CD4-positive, alpha-beta T cell (primary cell): Measurements from ENCODE around the gene NDEL1. TPM values are rescaled to one million over a fixed set of nuclear protein-coding genes. Genes with fewer than 3 reads are reported as not detected.

Source experiments
- ATAC-seq: fragments of 200-7000 bp; cut with Tn5 transposase; one replicate; pipeline ENCODE4 v1.10.0; 2022; ENCODE audit warnings: mild to moderate bottlenecking; ENCODE audit not compliant: poor library complexity
- CTCF ChIA-PET: fragments of 350-600 bp; sonication (Branson Sonifier 250); formaldehyde crosslinking; loops from one replicate; lab custom pipeline; 2021; ENCODE audit warnings: antibody characterized with exemption, inconsistent platforms; lab: Charles Lee
- POLR2A ChIA-PET: fragments of 350-600 bp; sonication (Branson Sonifier 250); formaldehyde crosslinking; loops from one replicate; lab custom pipeline; 2021; ENCODE audit warnings: antibody characterized with exemption, inconsistent platforms; lab: Charles Lee
- DNase-seq, 14 experiments: peaks; one replicate each; pipeline ENCODE4 v3.0.0-alpha.2; 2013 to 2020; ENCODE audit warnings: mixed read lengths in 2 of 14
- H3K27ac ChIP-seq, 2 donors: one replicate each; pipeline versions ENCODE4 v1.5.1 to v1.7.0; 2013; ENCODE audit warnings: low read length in 2 of 2, low read depth in 1 of 2, mild to moderate bottlenecking in 1 of 2
- H3K27me3 ChIP-seq, 2 experiments: 1 replicate in 1 of 2; 2 replicates in 1 of 2; pipeline versions ENCODE4 v1.6.1 to v1.7.0; 2013; ENCODE audit warnings: low read length in 2 of 2, control low read depth in 1 of 2, mild to moderate bottlenecking in 1 of 2, moderate library complexity in 1 of 2; ENCODE audit not compliant: insufficient read depth in 2 of 2, control insufficient read depth in 1 of 2
- H3K36me3 ChIP-seq: one replicate; pipeline ENCODE4 v1.6.1; 2013; ENCODE audit warnings: low read length, control low read depth; ENCODE audit not compliant: insufficient read depth
- H3K4me1 ChIP-seq: one replicate; pipeline ENCODE4 v1.6.1; 2013; ENCODE audit warnings: low read length, control low read depth; ENCODE audit not compliant: insufficient read depth
- H3K4me3 ChIP-seq: one replicate; pipeline ENCODE4 v1.5.1; 2013; ENCODE audit warnings: mild to moderate bottlenecking, low read length, moderate library complexity
- H3K9me3 ChIP-seq, 2 experiments: 1 replicate in 1 of 2; 2 replicates in 1 of 2; pipeline versions ENCODE4 v1.6.1 to v1.7.0; 2013; ENCODE audit warnings: low read length in 2 of 2, mild to moderate bottlenecking in 2 of 2, control low read depth in 1 of 2, moderate library complexity in 1 of 2; ENCODE audit not compliant: control insufficient read depth in 1 of 2, insufficient read depth in 1 of 2
- H3K27ac Mint-ChIP-seq: one replicate; pipeline ENCODE4 v1.8.0; 2020; ENCODE audit warnings: mixed read lengths
- H3K27me3 Mint-ChIP-seq: one replicate; pipeline ENCODE4 v1.8.0; 2021; ENCODE audit warnings: mixed read lengths
- H3K36me3 Mint-ChIP-seq: one replicate; pipeline ENCODE4 v1.8.0; 2021; ENCODE audit warnings: low read depth, mixed read lengths
- H3K4me1 Mint-ChIP-seq: one replicate; pipeline ENCODE4 v1.8.0; 2021; ENCODE audit warnings: low read depth, mixed read lengths
- H3K4me3 Mint-ChIP-seq: one replicate; pipeline ENCODE4 v1.8.0; 2020; ENCODE audit warnings: mild to moderate bottlenecking, mixed read lengths
- H3K9me3 Mint-ChIP-seq: one replicate; pipeline ENCODE4 v1.8.0; 2020; ENCODE audit warnings: mixed read lengths
- CTCF ChIP-seq: fragments of 200-600 bp; IDR thresholded peaks from one replicate; pipeline ENCODE4 v1.8.0; 2022; ENCODE audit warnings: antibody characterized with exemption, mild to moderate bottlenecking
- intact Hi-C, 2 experiments: fragments of 100-400 bp; cut with DNase I in 1 of 2; cut with micrococcal nuclease in 1 of 2; formaldehyde crosslinking; loops; one replicate each; pipeline versions ENCODE4 v1.15.1 to v1.9.0; 2023 to 2025; cut with DNase I, micrococcal nuclease
- total RNA-seq, 174 experiments: library from RNA in 2 of 174; stranded (reverse) in 2 of 174; gene quantifications; one replicate each; pipeline ENCODE4 v1.2.3 and lab custom pipeline; 2021 to 2026

The NDEL1 gene
- total RNA-seq, 2 experiments from 2014 or later = 300 to 313 TPM

GRCh38 chr17:8490256-8491023, 54.8 kb downstream of the NDEL1 start:
- Mint-ChIP-seq H3K27ac (no peak overlapping the region), H3K4me1 (no peaks in the 10 kb centered on the region), H3K4me3 (no peak overlapping the region), H3K9me3 (no peaks in the 10 kb centered on the region), H3K36me3 (peaks cover 44% of the 10 kb centered on the region), H3K27me3 (no peaks in the 10 kb centered on the region)
- no peak overlapping the region for H3K27ac ChIP-seq
- ATAC-seq = no peak
- no peaks in the 10 kb centered on the region for H3K36me3 ChIP-seq
- no peaks in the 10 kb centered on the region for H3K27me3 ChIP-seq
- DNase-seq = no peak
- peaks cover 0 to 27% of the 10 kb centered on the region in 2 experiments for H3K9me3 ChIP-seq
- ChIA-PET POLR2A (no interaction called here), CTCF (no interaction called here)
- no peaks in the 10 kb centered on the region for H3K4me1 ChIP-seq
- no peak for TF ChIP-seq CTCF
- no peak overlapping the region for H3K4me3 ChIP-seq
- intact Hi-C loops = no loop called here

- H3K4me1 Mint-ChIP-seq = no peaks in the 10 kb centered on the region
- peaks cover 32% of the 10 kb centered on the region for H3K36me3 Mint-ChIP-seq
- Histone ChIP-seq H3K36me3 (no peaks in the 10 kb centered on the region), H3K27me3 (no peaks in the 10 kb centered on the region), H3K27ac (no peak overlapping the region), H3K9me3 (peaks cover 0 to 25% of the 10 kb centered on the region in 2 experiments), H3K4me3 (no peak overlapping the region), H3K4me1 (no peaks in the 10 kb centered on the region)
- intact Hi-C loops = no loop called here
- no peak for TF ChIP-seq CTCF
- DNase-seq = no peak
- POLR2A ChIA-PET = no interaction called here
- H3K27me3 Mint-ChIP-seq = no peaks in the 10 kb centered on the region
- no peak for ATAC-seq
- H3K9me3 Mint-ChIP-seq = no peaks in the 10 kb centered on the region
- CTCF ChIA-PET = no interaction called here
- no peak overlapping the region for H3K27ac Mint-ChIP-seq
- H3K4me3 Mint-ChIP-seq = no peak overlapping the region
These were observed 56.4 kb downstream of the NDEL1 start for GRCh38 chr17:8492121-8492520.

DNA sequence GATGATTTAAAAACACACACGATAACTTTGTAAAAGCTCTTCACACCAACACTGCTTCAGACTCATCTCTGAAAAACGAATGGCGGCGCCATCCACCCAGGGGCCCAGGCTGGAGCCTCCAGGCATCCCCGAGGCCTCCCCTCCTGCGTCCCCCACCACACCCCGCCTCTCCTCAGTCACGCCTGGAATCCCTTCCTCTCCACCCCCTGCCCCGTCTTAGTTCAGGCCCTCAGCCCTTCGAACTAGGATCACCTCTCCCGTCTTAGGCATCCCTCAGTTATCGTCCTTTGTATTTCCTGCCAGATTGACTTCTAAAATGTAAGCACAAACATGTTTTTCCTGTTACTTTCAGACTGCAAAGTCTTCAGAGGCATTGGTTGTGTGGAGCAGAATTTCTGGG, 58.3 kb downstream of the NDEL1 start:
- CTCF ChIA-PET = no interaction called here

More for the DNA sequence above, 58.3 kb downstream of the NDEL1 start:
- no peak for TF ChIP-seq CTCF
- intact Hi-C loops = no loop called here
- Mint-ChIP-seq H3K36me3 (peaks cover 20% of the 10 kb centered on the region), H3K27me3 (no peaks in the 10 kb centered on the region), H3K4me1 (no peaks in the 10 kb centered on the region), H3K4me3 (no peak overlapping the region), H3K9me3 (no peaks in the 10 kb centered on the region), H3K27ac (no peak overlapping the region)
- POLR2A ChIA-PET = no interaction called here
- no peak for ATAC-seq
- peaks cover 0 to 18% of the 10 kb centered on the region in 2 experiments for H3K9me3 ChIP-seq
- DNase-seq = no peak
- H3K4me3 ChIP-seq = no peak overlapping the region
- H3K36me3 ChIP-seq = no peaks in the 10 kb centered on the region
- no peaks in the 10 kb centered on the region for H3K4me1 ChIP-seq
- H3K27ac ChIP-seq = no peak overlapping the region
- H3K27me3 ChIP-seq = no peaks in the 10 kb centered on the region
